GM12878 (cell line): ENCODE measurements around the gene FEV. TPM values are rescaled to one million over a fixed set of nuclear protein-coding genes. Genes with fewer than 3 reads are reported as not detected.

Experiments used
- ATAC-seq: fragments of 200-7000 bp; cut with Tn5 transposase; 3 replicates; pipeline ENCODE4 v1.9.1; 2020; ENCODE audit warnings: mild to moderate bottlenecking, moderate library complexity
- BruUV-seq: library from RNA; stranded (reverse); fragments of 400-500 nt; replicated peaks from 2 replicates; lab custom pipeline; 2021; lab: Mats Ljungman, UMichigan
- CTCF ChIA-PET: fragments of 300-600 bp; sonication (Branson Sonifier 250); formaldehyde crosslinking; extraction: SDS; loops from one replicate; lab custom pipeline; 2021; ENCODE audit warnings: inconsistent platforms; lab: Yijun Ruan, JAX
- POLR2A ChIA-PET: fragments of 350-600 bp; formaldehyde crosslinking; extraction: SDS; loops from one replicate; lab custom pipeline; 2021; ENCODE audit warnings: inconsistent platforms; lab: Charles Lee
- RAD21 ChIA-PET: fragments of 300-600 bp; sonication (Branson Sonifier 250); formaldehyde crosslinking; loops from one replicate; lab custom pipeline; 2023; ENCODE audit warnings: antibody characterized with exemption; ENCODE audit not compliant: unreplicated experiment; lab: Charles Lee
- SMC1A ChIA-PET: fragments of 300-600 bp; sonication (Branson Sonifier 250); formaldehyde crosslinking; loops from one replicate; lab custom pipeline; 2023; ENCODE audit not compliant: unreplicated experiment, uncharacterized antibody; lab: Charles Lee
- DNase-seq: peaks from one replicate; pipeline ENCODE4 v3.0.0-alpha.2; 2011; ENCODE audit warnings: low read depth, low spot score
- FAIRE-seq: peaks from 3 replicates; lab custom pipeline; 2011; peaks lifted over from hg19 to GRCh38; lab: Jason Lieb, UNC
- H2AFZ ChIP-seq: 2 replicates; pipeline ENCODE4 v1.6.0; 2011; ENCODE audit warnings: low read depth, low read length, control low read depth; ENCODE audit not compliant: control insufficient read depth
- H3K27ac ChIP-seq: 2 replicates; pipeline ENCODE4 v1.5.1; 2011; ENCODE audit warnings: control low read depth; ENCODE audit not compliant: control insufficient read depth, insufficient read depth
- H3K27me3 ChIP-seq, 2 experiments: replicated peaks in 1 of 2; 2 replicates each; pipeline versions ENCODE4 v1.6.0 to v1.6.1; 2011; ENCODE audit warnings: low read length in 1 of 2; ENCODE audit not compliant: control insufficient read depth in 2 of 2, insufficient read depth in 2 of 2
- H3K36me3 ChIP-seq, 2 experiments: 2 replicates each; pipeline ENCODE4 v1.5.1; 2011; ENCODE audit warnings: low read length in 1 of 2; ENCODE audit not compliant: control insufficient read depth in 2 of 2, insufficient read depth in 2 of 2
- H3K4me1 ChIP-seq: 2 replicates; pipeline ENCODE4 v1.6.1; 2011; ENCODE audit warnings: mild to moderate bottlenecking, low read length, moderate library complexity, mixed read lengths; ENCODE audit not compliant: control insufficient read depth, insufficient read depth
- H3K4me2 ChIP-seq: 2 replicates; pipeline ENCODE4 v1.6.0; 2011; ENCODE audit warnings: control low read depth; ENCODE audit not compliant: control insufficient read depth, insufficient read depth
- H3K4me3 ChIP-seq: fragments of 200-600 bp; sonication (generic); 2 replicates; pipeline ENCODE4 v1.5.1; 2016
- H3K79me2 ChIP-seq: 2 replicates; pipeline ENCODE4 v1.6.0; 2011; ENCODE audit warnings: low read length; ENCODE audit not compliant: control insufficient read depth, insufficient read depth
- H3K9ac ChIP-seq: 2 replicates; pipeline ENCODE4 v1.8.0; 2011; ENCODE audit warnings: low read length, control low read depth, mixed read lengths; ENCODE audit not compliant: control insufficient read depth, insufficient read depth
- H3K9me3 ChIP-seq: replicated peaks from 3 replicates; pipeline ENCODE4 v1.5.1; 2011; ENCODE audit warnings: mild to moderate bottlenecking, low read length; ENCODE audit not compliant: control insufficient read depth, insufficient read depth
- H4K20me1 ChIP-seq: 2 replicates; pipeline ENCODE4 v1.6.0; 2011; ENCODE audit not compliant: control insufficient read depth, insufficient read depth
- BHLHE40 ChIP-seq, 2 experiments: fragments of 450-650 bp in 1 of 2; IDR thresholded peaks; 2 replicates each; pipeline ENCODE4 v1.6.1; 2011 to 2017; ENCODE audit warnings: low read depth in 2 of 2, borderline replicate concordance in 1 of 2, improper control_type of control experiment in 1 of 2, low read length in 1 of 2, mild to moderate bottlenecking in 1 of 2
- CTCF ChIP-seq, 3 experiments: IDR thresholded peaks in 2 of 3; conservative IDR thresholded peaks in 1 of 3; 2 replicates each; pipeline ENCODE4 v1.5.1; 2011; ENCODE audit warnings: low read depth in 3 of 3, low read length in 3 of 3, mild to moderate bottlenecking in 3 of 3, control low read depth in 2 of 3, moderate library complexity in 2 of 3, inconsistent platforms in 1 of 3, mixed read lengths in 1 of 3; ENCODE audit not compliant: control insufficient read depth in 2 of 3, insufficient read depth in 1 of 3; ENCODE audit errors: extremely low read depth in 1 of 3
- HDAC6 ChIP-seq: fragments of 200-600 bp; sonication (generic); IDR thresholded peaks from one replicate; pipeline ENCODE4 v1.8.0; 2017; ENCODE audit warnings: antibody characterized with exemption; ENCODE audit not compliant: unreplicated experiment
- IKZF1 ChIP-seq: fragments of 450-650 bp; conservative IDR thresholded peaks from 2 replicates; pipeline ENCODE4 v1.6.1; 2017; ENCODE audit warnings: antibody characterized with exemption, mild to moderate bottlenecking
- KDM1A ChIP-seq: fragments of 200-600 bp; sonication (generic); IDR thresholded peaks from 2 replicates; pipeline ENCODE4 v1.6.1; 2016; ENCODE audit warnings: borderline replicate concordance
- MYB ChIP-seq: fragments of 150-350 bp; IDR thresholded peaks from 2 replicates; pipeline ENCODE4 v1.6.1; 2014; ENCODE audit warnings: mild to moderate bottlenecking, low read depth, low read length, borderline replicate concordance
- SUPT20H ChIP-seq: IDR thresholded peaks from 2 replicates; pipeline ENCODE4 v1.6.1; 2011; ENCODE audit warnings: low read depth, mild to moderate bottlenecking, low read length, moderate library complexity, borderline replicate concordance; ENCODE audit not compliant: control insufficient read depth
- TCF12 ChIP-seq: IDR thresholded peaks from 2 replicates; pipeline ENCODE4 v1.6.1; 2011; ENCODE audit warnings: low read depth, mild to moderate bottlenecking, low read length
- USF1 ChIP-seq: IDR thresholded peaks from 2 replicates; pipeline ENCODE4 v1.6.1; 2011; ENCODE audit warnings: borderline replicate concordance, low read depth, mild to moderate bottlenecking, moderate library complexity, mixed read lengths, low read length; ENCODE audit not compliant: insufficient read depth; ENCODE audit errors: extremely low read length
- ZNF24 ChIP-seq: fragments of 450-650 bp; IDR thresholded peaks from 2 replicates; pipeline ENCODE4 v1.6.1; 2017; ENCODE audit warnings: antibody characterized with exemption, mild to moderate bottlenecking
- WGBS: methylation state at CpG from one replicate; pipeline ENCODE4 v1.1.6; 2016; ENCODE audit warnings: low lambda C conversion rate; ENCODE audit not compliant: insufficient replicate concordance, insufficient coverage; ENCODE audit errors: missing lambda C conversion rate; 5-methylcytosine and 5-hydroxymethylcytosine counted together
- in situ Hi-C: fragments of 300-500 bp; cut with MboI; formaldehyde crosslinking; loops from 9 replicates; pipeline ENCODE4 v1.14.3; 2018; ENCODE audit warnings: mixed read lengths
- intact Hi-C: fragments of 100-400 bp; cut with micrococcal nuclease; formaldehyde crosslinking; loops from one replicate; pipeline ENCODE4 v1.14.2; 2022; ENCODE audit not compliant: unreplicated experiment
- polyA plus RNA-seq, 11 experiments: library from polyadenylated mRNA; depleted of rRNA in 4 of 11; unstranded in 6 of 11; stranded (reverse) in 5 of 11; fragments of >200 nt; fragmentation: Nextera tagmentation in 4 of 11; fragmentation: Illumina TruSeq in 1 of 11; extraction: Ambion mirVana in 4 of 11; extraction: Trizol in 1 of 11; gene quantifications; 1 replicate in 1 of 11; 2 replicates in 10 of 11; pipeline versions ENCODE4 v1.2.1 to v1.2.3, GENCODE V29; 2011 to 2016; ENCODE audit warnings: inconsistent platforms in 2 of 11, missing spikeins in 2 of 11, low read depth in 1 of 11
- total RNA-seq, 4 experiments: library from RNA; depleted of rRNA in 3 of 4; stranded (reverse); fragments of >200 nt in 3 of 4; fragmentation: Illumina TruSeq in 1 of 4; extraction: Trizol in 1 of 4; gene quantifications; 2 replicates each; pipeline versions ENCODE4 v1.2.1 to v1.2.3, GENCODE V29; 2013 to 2021

FEV gene
- total and polyA plus RNA-seq, 10 of the 15 experiments (the other 5 are each of a cell fraction or from before 2014, with no cell fraction given), result not detected

- WGBS, result 29% methylated on average over 13 of the region's 13 CpGs
- Histone ChIP-seq H3K4me3 (no peak overlapping the region), H3K27ac (no peak overlapping the region), H3K79me2 (no peaks in the 10 kb centered on the region), H3K9me3 (no peaks in the 10 kb centered on the region), H3K36me3 (no peaks in the 10 kb centered on the region)
- intact Hi-C loops (loop anchor here (1.0 kb wide), 2 partner anchors 90 to 126 kb away; no protein-coding TSS in a partner anchor), in situ Hi-C loops (no loop called here)
- CTCF ChIA-PET, result interaction anchor here (0.6 to 6.6 kb wide), 48 partner anchors 9 to 266 kb away, joined by 3 to 100 read pairs (median 4); partner anchors contain the start of genes DNAJB2 and IHH
- no TSS peak for BruUV-seq
- RAD21 ChIA-PET, result interaction anchor here (0.6 to 3.1 kb wide), 14 partner anchors 10 to 152 kb away, joined by 3 to 41 read pairs (median 4); no protein-coding TSS in a partner anchor
- DNase-seq, result no peak
- TF ChIP-seq TCF12 (no peak), IKZF1 (no peak), BHLHE40 (IDR thresholded peaks at IDR 0.05; ENCODE audit: borderline replicate concordance in 1 of 2, low read depth in 2 of 2, low read length in 1 of 2) (no peak)
- TF ChIP-seq, all 136 proteins: peak for 0
- H3K9ac ChIP-seq, result no peak overlapping the region
- POLR2A ChIA-PET, result no interaction called here
- no peaks in the 10 kb centered on the region for H4K20me1 ChIP-seq
- ATAC-seq (peak; percentile 28), FAIRE-seq (no peak)
- SMC1A ChIA-PET, result interaction anchor here (0.7 to 2.5 kb wide), 7 partner anchors 44 to 129 kb away, joined by 3 to 21 read pairs (median 5); no protein-coding TSS in a partner anchor
- no peak overlapping the region for H3K4me2 ChIP-seq
- no peaks in the 10 kb centered on the region for H3K4me1 ChIP-seq
- no peaks in the 10 kb centered on the region; a peak in 2 of 4 replicates for H3K27me3 ChIP-seq
- H2AFZ ChIP-seq, result no peak overlapping the region
Measured at GRCh38 chr2:219028996-219029828, 44.2 kb upstream of the FEV start.

GRCh38 chr2:219028141-219028540 is 43.2 kb upstream of the FEV start:
- TF ChIP-seq MYB, result no peak
- no peak for TF ChIP-seq HDAC6
- TF ChIP-seq KDM1A, result no peak
- no peak for TF ChIP-seq SUPT20H
- no peak for TF ChIP-seq CTCF (IDR thresholded peaks at IDR 0.05 in 2 of 3, conservative IDR thresholded peaks at IDR 0.05 in 1 of 3; ENCODE audit: control insufficient read depth in 2 of 3, extremely low read depth in 1 of 3, insufficient read depth in 1 of 3, low read depth in 3 of 3, low read length in 3 of 3)
- TF ChIP-seq USF1, result no peak
- no peak for TF ChIP-seq ZNF24
- no peaks in the 10 kb centered on the region for H3K79me2 ChIP-seq
- FAIRE-seq (no peak), DNase-seq (no peak), ATAC-seq (no peak)
- H3K4me1 ChIP-seq, result no peaks in the 10 kb centered on the region
- in situ Hi-C loops, result no loop called here
- POLR2A ChIA-PET, result no interaction called here
- intact Hi-C loops, result no loop called here
- 55% methylated on average over 5 of the region's 5 CpGs for WGBS
- H3K9ac ChIP-seq, result no peak overlapping the region
- SMC1A ChIA-PET, result interaction anchor here (0.6 to 2.5 kb wide), 4 partner anchors 23 to 717 kb away, joined by 3 to 13 read pairs (median 4); no protein-coding TSS in a partner anchor
- H3K27ac ChIP-seq, result no peak overlapping the region
- CTCF ChIA-PET, result interaction anchor here (0.5 to 6.6 kb wide), 7 partner anchors 9 to 227 kb away, joined by 3 to 100 read pairs (median 4); no protein-coding TSS in a partner anchor
- no peaks in the 10 kb centered on the region for H3K36me3 ChIP-seq
- BruUV-seq, result no TSS peak
- no peak overlapping the region for H3K4me3 ChIP-seq
- no peaks in the 10 kb centered on the region for H4K20me1 ChIP-seq
- no peaks in the 10 kb centered on the region for H3K9me3 ChIP-seq
- RAD21 ChIA-PET, result interaction anchor here (1.0 kb wide), 1 partner anchor 126 kb away, joined by 4 read pairs; no protein-coding TSS in a partner anchor
- no peak overlapping the region for H2AFZ ChIP-seq
- H3K27me3 ChIP-seq, result peaks cover 0 to 1% of the 10 kb centered on the region in 2 experiments; a peak in 2 of 4 replicates
- H3K4me2 ChIP-seq, result no peak overlapping the region
